H1 (cell line): ENCODE results near the gene LRBA. TPM values are rescaled to one million over a fixed set of nuclear protein-coding genes. Genes with fewer than 3 reads are reported as not detected.

Experiments
- CTCF ChIA-PET: fragments of 300-600 bp; sonication (Branson Sonifier 250); formaldehyde crosslinking; loops from one replicate; lab custom pipeline; 2021; ENCODE audit not compliant: partially characterized antibody; lab: Charles Lee
- POLR2A ChIA-PET: fragments of 300-600 bp; sonication (Branson Sonifier 250); formaldehyde crosslinking; loops from one replicate; lab custom pipeline; 2021; ENCODE audit warnings: inconsistent platforms; ENCODE audit not compliant: partially characterized antibody; lab: Charles Lee
- DNase-seq, 2 experiments: peaks; one replicate each; pipeline versions ENCODE4 v3.0.0 to v3.0.0-alpha.2; 2010 to 2022; ENCODE audit warnings: low spot score in 2 of 2, low read depth in 1 of 2, mixed read lengths in 1 of 2
- FAIRE-seq: peaks from 2 replicates; lab custom pipeline; 2011; peaks lifted over from hg19 to GRCh38; lab: Jason Lieb, UNC
- H2AFZ ChIP-seq: 2 replicates; pipeline ENCODE4 v1.8.1; 2012; ENCODE audit warnings: low read length, inconsistent platforms
- H2AK5ac ChIP-seq: 2 replicates; pipeline ENCODE4 v1.6.1; 2013; ENCODE audit warnings: low read depth, low read length
- H2BK120ac ChIP-seq: replicated peaks from 2 replicates; pipeline ENCODE3; 2013; ENCODE audit warnings: low read depth, low read length, inconsistent platforms
- H2BK12ac ChIP-seq: 2 replicates; pipeline ENCODE4 v1.6.1; 2013; ENCODE audit warnings: low read depth, low read length
- H2BK15ac ChIP-seq: 2 replicates; pipeline ENCODE4 v1.6.1; 2013; ENCODE audit warnings: low read length
- H2BK20ac ChIP-seq: 2 replicates; pipeline ENCODE4 v1.6.1; 2013; ENCODE audit warnings: low read length
- H2BK5ac ChIP-seq: 2 replicates; pipeline ENCODE4 v1.6.1; 2013; ENCODE audit warnings: low read depth, low read length
- H3K14ac ChIP-seq: 2 replicates; pipeline ENCODE4 v1.6.1; 2013; ENCODE audit warnings: inconsistent platforms; ENCODE audit not compliant: insufficient read length
- H3K18ac ChIP-seq: 2 replicates; pipeline ENCODE4 v1.6.1; 2013; ENCODE audit warnings: low read length; ENCODE audit errors: extremely low read depth
- H3K23ac ChIP-seq: 2 replicates; pipeline ENCODE4 v1.6.1; 2013; ENCODE audit warnings: inconsistent platforms; ENCODE audit not compliant: insufficient read length
- H3K23me2 ChIP-seq: 2 replicates; pipeline ENCODE4 v1.6.1; 2013; ENCODE audit warnings: low read depth, low read length
- H3K27ac ChIP-seq: 2 replicates; pipeline ENCODE4 v1.6.1; 2011; ENCODE audit warnings: low read depth, low read length, inconsistent platforms
- H3K27me3 ChIP-seq, 4 experiments: replicated peaks in 1 of 4; 1 replicate in 1 of 4; 2 replicates in 3 of 4; pipeline versions ENCODE4 v1.6.1 to v1.8.1; 2011 to 2013; ENCODE audit warnings: low read length in 3 of 4, mild to moderate bottlenecking in 3 of 4, inconsistent platforms in 2 of 4, mixed read lengths in 2 of 4, moderate library complexity in 1 of 4; ENCODE audit not compliant: control insufficient read depth in 3 of 4, insufficient read depth in 3 of 4; ENCODE audit errors: extremely low read depth in 1 of 4
- H3K36me3 ChIP-seq, 4 experiments: 2 replicates each; pipeline versions ENCODE4 v1.6.1 to v1.8.1; 2011 to 2013; ENCODE audit warnings: mild to moderate bottlenecking in 4 of 4, low read length in 3 of 4, moderate library complexity in 2 of 4, control low read depth in 1 of 4, inconsistent platforms in 1 of 4; ENCODE audit not compliant: insufficient read depth in 4 of 4, control insufficient read depth in 2 of 4
- H3K4ac ChIP-seq: replicated peaks from 2 replicates; pipeline ENCODE3; 2013; ENCODE audit warnings: low read length, low read depth, mixed read lengths, inconsistent platforms; ENCODE audit not compliant: insufficient read length
- H3K4me1 ChIP-seq, 4 experiments: replicated peaks in 1 of 4; 1 replicate in 1 of 4; 2 replicates in 3 of 4; pipeline versions ENCODE4 v1.6.1 to v1.8.1; 2011 to 2013; ENCODE audit warnings: low read length in 3 of 4, inconsistent platforms in 2 of 4, mixed read lengths in 1 of 4; ENCODE audit not compliant: insufficient read depth in 4 of 4, control insufficient read depth in 3 of 4
- H3K4me2 ChIP-seq, 2 experiments: 2 replicates each; pipeline versions ENCODE4 v1.6.1 to v1.8.1; 2011 to 2013; ENCODE audit warnings: low read depth in 2 of 2, low read length in 2 of 2, control low read depth in 1 of 2, inconsistent platforms in 1 of 2, mild to moderate bottlenecking in 1 of 2; ENCODE audit not compliant: insufficient read depth in 1 of 2
- H3K4me3 ChIP-seq, 4 experiments: fragments of 200-600, 300-600 bp in 1 of 4; sonication (generic), shearing (Covaris generic), sonication (Bioruptor Twin) in 1 of 4; 2 replicates each; pipeline versions ENCODE4 v1.5.1 to v1.8.1; 2011 to 2016; ENCODE audit warnings: low read length in 4 of 4, low read depth in 3 of 4, control low read depth in 2 of 4, inconsistent platforms in 2 of 4, mild to moderate bottlenecking in 2 of 4, mixed read lengths in 1 of 4, moderate library complexity in 1 of 4; ENCODE audit not compliant: insufficient read depth in 2 of 4; ENCODE audit errors: extremely low read depth in 1 of 4
- H3K56ac ChIP-seq: replicated peaks from 2 replicates; pipeline ENCODE3; 2013; ENCODE audit warnings: low read depth, mild to moderate bottlenecking, mixed read lengths, low read length, inconsistent platforms; ENCODE audit not compliant: insufficient read length
- H3K79me1 ChIP-seq: 2 replicates; pipeline ENCODE4 v1.6.1; 2013; ENCODE audit warnings: low read depth, low read length, control low read depth
- H3K79me2 ChIP-seq, 2 experiments: 2 replicates each; pipeline versions ENCODE4 v1.6.1 to v1.8.1; 2012 to 2013; ENCODE audit warnings: low read length in 2 of 2, mild to moderate bottlenecking in 2 of 2, inconsistent platforms in 1 of 2; ENCODE audit not compliant: insufficient read depth in 2 of 2, control insufficient read depth in 1 of 2
- H3K9ac ChIP-seq, 4 experiments: replicated peaks in 1 of 4; 1 replicate in 1 of 4; 2 replicates in 3 of 4; pipeline versions ENCODE4 v1.6.1 to v1.8.1; 2011 to 2013; ENCODE audit warnings: low read depth in 3 of 4, low read length in 3 of 4, control low read depth in 2 of 4, mild to moderate bottlenecking in 2 of 4, moderate library complexity in 2 of 4, inconsistent platforms in 1 of 4; ENCODE audit errors: extremely low read depth in 1 of 4
- H3K9me3 ChIP-seq, 2 experiments: 2 replicates each; pipeline versions ENCODE4 v1.6.1 to v1.8.1; 2012 to 2013; ENCODE audit warnings: mild to moderate bottlenecking in 2 of 2, moderate library complexity in 2 of 2, control low read depth in 1 of 2, inconsistent platforms in 1 of 2, low read depth in 1 of 2, low read length in 1 of 2, mixed read lengths in 1 of 2; ENCODE audit not compliant: insufficient read depth in 2 of 2
- H4K20me1 ChIP-seq, 2 experiments: replicated peaks in 1 of 2; 2 replicates each; pipeline versions ENCODE3 to v1.8.1; 2011 to 2013; ENCODE audit warnings: inconsistent platforms in 2 of 2, low read length in 2 of 2, mild to moderate bottlenecking in 1 of 2; ENCODE audit not compliant: insufficient read depth in 2 of 2, control insufficient read depth in 1 of 2
- H4K5ac ChIP-seq: 2 replicates; pipeline ENCODE4 v1.6.1; 2013; ENCODE audit warnings: low read length, low read depth, mixed read lengths, inconsistent platforms; ENCODE audit not compliant: insufficient read length
- H4K8ac ChIP-seq: 2 replicates; pipeline ENCODE4 v1.8.0; 2013; ENCODE audit warnings: mild to moderate bottlenecking, moderate library complexity, low read length, inconsistent platforms; ENCODE audit not compliant: insufficient read depth; ENCODE audit errors: extremely low read depth
- H4K91ac ChIP-seq: replicated peaks from 2 replicates; pipeline ENCODE3; 2013; ENCODE audit warnings: low read length, mixed read lengths, inconsistent platforms; ENCODE audit not compliant: insufficient read length
- BCL11A ChIP-seq, 2 experiments: IDR thresholded peaks; one replicate each; pipeline ENCODE4 v1.6.1; 2011; ENCODE audit warnings: low read depth in 2 of 2, low read length in 2 of 2, mild to moderate bottlenecking in 2 of 2
- TEAD4 ChIP-seq: IDR thresholded peaks from 2 replicates; pipeline ENCODE4 v1.6.1; 2012; ENCODE audit warnings: low read depth, low read length, inconsistent platforms, mixed read lengths
- WGBS, 2 experiments: shearing (Covaris generic) in 1 of 2; methylation state at CpG; one replicate each; pipeline versions ENCODE4 v1.1.6 to v1.1.7; 2013 to 2015; ENCODE audit warnings: low lambda C conversion rate in 2 of 2, mixed read lengths in 2 of 2, inconsistent platforms in 1 of 2, low coverage in 1 of 2, missing lambda C conversion rate in 1 of 2; ENCODE audit not compliant: insufficient replicate concordance in 2 of 2, insufficient coverage in 1 of 2, insufficient read length in 1 of 2; ENCODE audit errors: extremely low coverage in 1 of 2, missing lambda C conversion rate in 1 of 2; 5-methylcytosine and 5-hydroxymethylcytosine counted together
- polyA plus RNA-seq, 7 experiments: library from polyadenylated mRNA; depleted of rRNA in 3 of 7; stranded (reverse) in 5 of 7; unstranded in 2 of 7; fragments of >200 nt in 5 of 7; fragments of 200-250 nt in 2 of 7; gene quantifications; 1 replicate in 5 of 7; 2 replicates in 1 of 7; 4 replicates in 1 of 7; pipeline versions ENCODE4 v1.2.1 to v1.2.3, GENCODE V29; 2011 to 2013; ENCODE audit warnings: missing spikeins in 2 of 7, mixed read lengths in 2 of 7
- total RNA-seq: library from RNA; stranded (reverse); fragmentation: NEBNext Ultra II Directional; extraction: Animal tissue kit (Norgen Biotek cat#: 25700); gene quantifications from 2 replicates; pipeline ENCODE4 v1.2.1, GENCODE V29; 2021

The LRBA gene
- total and polyA plus RNA-seq, 2 of the 8 experiments (the other 6 are each of a cell fraction or from before 2014, with no cell fraction given), result 54.6 to 83.2 TPM

- no peak overlapping the region for H3K14ac ChIP-seq
- no peaks in the 10 kb centered on the region for H4K20me1 ChIP-seq
- ChIA-PET POLR2A (no interaction called here), CTCF (interaction anchor here (0.9 to 1.8 kb wide), 4 partner anchors 9 to 128 kb away, joined by 3 to 4 read pairs (median 4); no protein-coding TSS in a partner anchor)
- no peak overlapping the region for H2BK12ac ChIP-seq
- H3K36me3 ChIP-seq, result no peaks in the 10 kb centered on the region
- 91% methylated on average over 4 of the region's 4 CpGs; no CpG with 5 or more reads in 1 of the 2 experiments for WGBS, 2 experiments
- no peak overlapping the region for H3K27ac ChIP-seq
- no peaks in the 10 kb centered on the region for H3K4me1 ChIP-seq
- no peak overlapping the region for H3K4me2 ChIP-seq
- no peak overlapping the region for H2BK20ac ChIP-seq
- H4K5ac ChIP-seq, result no peak overlapping the region
- no peak overlapping the region for H4K91ac ChIP-seq
- no peak overlapping the region for H2BK5ac ChIP-seq
- no peak overlapping the region for H4K8ac ChIP-seq
- no peak for FAIRE-seq
- H3K9ac ChIP-seq, result no peak overlapping the region
- H3K79me1 ChIP-seq, result no peaks in the 10 kb centered on the region
- H2BK15ac ChIP-seq, result no peak overlapping the region
- H3K4ac ChIP-seq, result no peak overlapping the region
- DNase-seq, result no peak
- no peaks in the 10 kb centered on the region for H3K79me2 ChIP-seq
- H3K27me3 ChIP-seq, result no peaks in the 10 kb centered on the region
- no peak overlapping the region for H2AFZ ChIP-seq
- no peaks in the 10 kb centered on the region for H3K9me3 ChIP-seq
- H3K23me2 ChIP-seq, result no peaks in the 10 kb centered on the region
- no peak overlapping the region for H3K4me3 ChIP-seq
- H3K18ac ChIP-seq, result no peak overlapping the region
- H2BK120ac ChIP-seq, result no peak overlapping the region
- no peak overlapping the region for H3K56ac ChIP-seq
- H2AK5ac ChIP-seq, result no peak overlapping the region
- H3K23ac ChIP-seq, result no peak overlapping the region
- TF ChIP-seq BCL11A (IDR thresholded peaks at IDR 0.05; ENCODE audit: low read depth in 2 of 2, low read length in 2 of 2) (no peak), TEAD4 (no peak)
These were observed 715.3 kb downstream of the LRBA start for GRCh38 chr4:150299816-150300215.
